K562 (cell line): Measurements from ENCODE around the gene TLR5. TPM values are rescaled to one million over a fixed set of nuclear protein-coding genes. Genes with fewer than 3 reads are reported as not detected.

Source experiments
- ARNT ChIP-seq, 2 experiments: fragments of 450-650 bp; IDR thresholded peaks; 2 replicates each; pipeline ENCODE4 v1.6.1; 2016; ENCODE audit warnings: mild to moderate bottlenecking in 1 of 2
- CTCF ChIP-seq, 3 experiments: IDR thresholded peaks in 2 of 3; conservative IDR thresholded peaks in 1 of 3; 2 replicates each; pipeline ENCODE4 v1.5.1; 2011 to 2012; ENCODE audit warnings: low read length in 3 of 3, mild to moderate bottlenecking in 3 of 3, control low read depth in 2 of 3, improper control_type of control experiment in 1 of 3, inconsistent platforms in 1 of 3, low read depth in 1 of 3, mixed read lengths in 1 of 3, moderate library complexity in 1 of 3; ENCODE audit not compliant: insufficient read depth in 2 of 3
- DEAF1 ChIP-seq: fragments of 450-650 bp; formaldehyde crosslinking; IDR thresholded peaks from 2 replicates; pipeline ENCODE4 v1.4.0; 2020; ENCODE audit warnings: mild to moderate bottlenecking, moderate library complexity
- EP300 ChIP-seq: IDR thresholded peaks from 2 replicates; pipeline ENCODE4 v1.6.1; 2012; ENCODE audit warnings: low read length, improper control_type of control experiment
- FOXJ2 ChIP-seq: fragments of 200-800 bp; sonication (Bioruptor generic); IDR thresholded peaks from 2 replicates; pipeline ENCODE4 v1.6.1; 2016; ENCODE audit warnings: missing genetic modification characterization, missing compliant biosample characterization
- KAT2B ChIP-seq: IDR thresholded peaks from one replicate; pipeline ENCODE4 v1.6.1; 2012; ENCODE audit warnings: low read depth, mild to moderate bottlenecking, control low read depth, inconsistent platforms, low read length, moderate library complexity
- MAFF ChIP-seq: IDR thresholded peaks from 2 replicates; pipeline ENCODE4 v1.6.1; 2012; ENCODE audit warnings: low read length, improper control_type of control experiment
- MXD1 ChIP-seq: fragments of 250-450 bp; sonication (Bioruptor Pico); IDR thresholded peaks from 2 replicates; pipeline ENCODE4 v1.8.0; 2021; ENCODE audit warnings: borderline replicate concordance, mild to moderate bottlenecking, moderate library complexity; ENCODE audit not compliant: poor library complexity, severe bottlenecking
- RNF2 ChIP-seq: sonication (generic); IDR thresholded peaks from 2 replicates; pipeline ENCODE4 v1.6.1; 2016
- SMARCA4 ChIP-seq: fragments of 450-650 bp; IDR thresholded peaks from 2 replicates; pipeline ENCODE4 v1.6.1; 2016
- STAT5A ChIP-seq: IDR thresholded peaks from 2 replicates; pipeline ENCODE4 v1.6.1; 2012; ENCODE audit warnings: low read length, inconsistent platforms, borderline replicate concordance
- TAL1 ChIP-seq: fragments of 450-650 bp; IDR thresholded peaks from 2 replicates; pipeline ENCODE4 v1.6.1; 2016; ENCODE audit warnings: mild to moderate bottlenecking
- TSHZ1 ChIP-seq: fragments of 250-450 bp; sonication (Bioruptor Pico); IDR thresholded peaks from 2 replicates; pipeline ENCODE4 v1.4.0; 2020; ENCODE audit warnings: mild to moderate bottlenecking, moderate library complexity
- WHSC1 ChIP-seq: IDR thresholded peaks from one replicate; pipeline ENCODE4 v1.6.1; 2012; ENCODE audit warnings: low read length, control low read depth, inconsistent platforms
- ZBTB7A ChIP-seq: IDR thresholded peaks from 2 replicates; pipeline ENCODE4 v1.6.1; 2011; ENCODE audit warnings: low read depth, mild to moderate bottlenecking, low read length, moderate library complexity, borderline replicate concordance; ENCODE audit not compliant: control insufficient read depth
- polyA plus RNA-seq, 8 experiments: library from polyadenylated mRNA; depleted of rRNA in 4 of 8; stranded (reverse) in 5 of 8; unstranded in 3 of 8; fragments of >200 nt; fragmentation: Nextera tagmentation in 2 of 8; fragmentation: Illumina TruSeq in 1 of 8; extraction: Ambion mirVana in 2 of 8; extraction: Trizol in 1 of 8; gene quantifications; 2 replicates each; pipeline versions ENCODE4 v1.2.1 to v1.2.3, GENCODE V29; 2011 to 2014; ENCODE audit warnings: inconsistent platforms in 1 of 8, missing spikeins in 1 of 8
- total RNA-seq, 7 experiments: library from RNA; depleted of rRNA in 6 of 7; stranded (reverse); fragments of >200 nt in 6 of 7; fragmentation: Illumina TruSeq in 2 of 7; extraction: Trizol in 2 of 7; gene quantifications; 2 replicates each; pipeline versions ENCODE4 v1.2.1 to v1.2.3, GENCODE V29; 2011 to 2021; ENCODE audit warnings: low replicate concordance in 1 of 7

TLR5 gene
- total and polyA plus RNA-seq, 9 of the 15 experiments (the other 6 are each of a cell fraction or from before 2014, with no cell fraction given), result 0.93 to 7.4 (median 1.9) TPM

GRCh38 chr1:223143537-223144248, 645 bp upstream of the TLR5 start (continued):
- peak in 2 of 3 experiments; percentile 10 to 13; a peak in 1 of 6 replicates for TF ChIP-seq CTCF (IDR thresholded peaks at IDR 0.05 in 2 of 3, conservative IDR thresholded peaks at IDR 0.05 in 1 of 3; ENCODE audit: insufficient read depth in 2 of 3, low read depth in 1 of 3, low read length in 3 of 3)
- 0 out of 2 replicates have a peak, but pooled peaks have one; percentile 4 for TF ChIP-seq DEAF1
- peak in 1 of 2 experiments; percentile 47; a peak in 1 of 4 replicates for TF ChIP-seq ARNT (IDR thresholded peaks at IDR 0.05)
- no peak for TF ChIP-seq MXD1 (CRISPR knock-in tag)
- peak; percentile 22; the same call in 1 of the 2 replicates for TF ChIP-seq TSHZ1 (CRISPR knock-in tag)
- no peak for TF ChIP-seq WHSC1
- TF ChIP-seq EP300, result peak; percentile 16; the same call in 1 of the 2 replicates
- TF ChIP-seq FOXJ2 (tag), result no peak
- TF ChIP-seq TAL1, result no peak
- peak; percentile 64; the same call in 1 of the 2 replicates for TF ChIP-seq ZBTB7A
- no peak for TF ChIP-seq KAT2B
- TF ChIP-seq MAFF, result no peak
- TF ChIP-seq RNF2, result peak; percentile 73; the same call in 1 of the 2 replicates
- no peak for TF ChIP-seq STAT5A
- TF ChIP-seq SMARCA4, result 0 out of 2 replicates have a peak, but pooled peaks have one; percentile 14
- TF ChIP-seq, all 486 proteins: peak for 87
